Choroid plexus epithelial cell (primary cell): Measurements from ENCODE around the gene NEK10.

ENCODE experiments used
- DNase-seq: peaks from one replicate; pipeline ENCODE4 v3.0.0-alpha.2; 2010; ENCODE audit warnings: low read depth
- H3K4me3 ChIP-seq: 2 replicates; pipeline ENCODE4 v1.5.1; 2011; ENCODE audit warnings: low read depth, mild to moderate bottlenecking, control low read depth, low read length, moderate library complexity
- CTCF ChIP-seq: conservative IDR thresholded peaks from 2 replicates; pipeline ENCODE4 v1.5.1; 2011; ENCODE audit warnings: low read depth, mild to moderate bottlenecking, control low read depth, inconsistent platforms, low read length, moderate library complexity

Gene NEK10

GRCh38 chr3:27134171-27134796 is 234.9 kb downstream of the NEK10 start:
- peak; percentile 98 for TF ChIP-seq CTCF
- peak; percentile 82 for DNase-seq
- H3K4me3 ChIP-seq = no peak overlapping the region

GRCh38 chr3:27133060-27133459 is 236.1 kb downstream of the NEK10 start:
- TF ChIP-seq CTCF = no peak
- DNase-seq = no peak
- H3K4me3 ChIP-seq = no peak overlapping the region

GRCh38 chr3:27130796-27131195 is 238.4 kb downstream of the NEK10 start:
- no peak for TF ChIP-seq CTCF
- H3K4me3 ChIP-seq = no peak overlapping the region
- DNase-seq = no peak

GRCh38 chr3:27127879-27128278 is 241.3 kb downstream of the NEK10 start:
- no peak overlapping the region for H3K4me3 ChIP-seq
- no peak for DNase-seq
- TF ChIP-seq CTCF = no peak

- no peak for TF ChIP-seq CTCF
- no peak overlapping the region for H3K4me3 ChIP-seq
- DNase-seq = no peak
Observed at GRCh38 chr3:27127195-27127594, 242.0 kb downstream of the NEK10 start.

- DNase-seq = no peak
- H3K4me3 ChIP-seq = no peak overlapping the region
- no peak for TF ChIP-seq CTCF
Observed at GRCh38 chr3:27125821-27126501, 243.2 kb downstream of the NEK10 start.

- TF ChIP-seq CTCF = no peak
- no peak overlapping the region for H3K4me3 ChIP-seq
- no peak for DNase-seq
Observed at GRCh38 chr3:27119639-27120038, 249.5 kb downstream of the NEK10 start.
